Activated CD4-positive, alpha-beta T cell treated with anti-CD3 and anti-CD28 coated beads, Interleukin-2, amount 10 ng/mL, durations not matched to agents 24 days and 14 days (primary cell): ENCODE data around the gene EDARADD. TPM values are rescaled to one million over a fixed set of nuclear protein-coding genes. Genes with fewer than 3 reads are reported as not detected.
A peak's percentile ranks its signal among the peaks of the same experiment; 100 is the strongest.

ENCODE experiments used
- DNase-seq: peaks from one replicate; pipeline ENCODE4 v3.0.0; 2022
- H3K27ac Mint-ChIP-seq: one replicate; pipeline ENCODE4 v1.8.0; 2022; ENCODE audit warnings: mild to moderate bottlenecking, mixed read lengths
- H3K27me3 Mint-ChIP-seq: one replicate; pipeline ENCODE4 v1.8.0; 2022; ENCODE audit warnings: mixed read lengths
- H3K36me3 Mint-ChIP-seq: one replicate; pipeline ENCODE4 v1.8.0; 2022; ENCODE audit warnings: low read depth, mild to moderate bottlenecking, mixed read lengths
- H3K4me1 Mint-ChIP-seq: one replicate; pipeline ENCODE4 v1.8.0; 2021; ENCODE audit warnings: mixed read lengths
- H3K4me3 Mint-ChIP-seq: one replicate; pipeline ENCODE4 v1.8.0; 2022; ENCODE audit warnings: mild to moderate bottlenecking, moderate library complexity, mixed read lengths
- H3K9me3 Mint-ChIP-seq: one replicate; pipeline ENCODE4 v1.8.0; 2021; ENCODE audit warnings: mixed read lengths
- intact Hi-C: fragments of 100-400 bp; cut with micrococcal nuclease; formaldehyde crosslinking; loops from one replicate; pipeline ENCODE4 v1.15.1; 2023
- total RNA-seq: library from RNA; stranded (reverse); gene quantifications from 2 replicates; pipeline ENCODE4 v1.2.3, GENCODE V29; 2022

The EDARADD gene
- total RNA-seq, 1 donor from 2014 or later = 32.6 TPM

DNA sequence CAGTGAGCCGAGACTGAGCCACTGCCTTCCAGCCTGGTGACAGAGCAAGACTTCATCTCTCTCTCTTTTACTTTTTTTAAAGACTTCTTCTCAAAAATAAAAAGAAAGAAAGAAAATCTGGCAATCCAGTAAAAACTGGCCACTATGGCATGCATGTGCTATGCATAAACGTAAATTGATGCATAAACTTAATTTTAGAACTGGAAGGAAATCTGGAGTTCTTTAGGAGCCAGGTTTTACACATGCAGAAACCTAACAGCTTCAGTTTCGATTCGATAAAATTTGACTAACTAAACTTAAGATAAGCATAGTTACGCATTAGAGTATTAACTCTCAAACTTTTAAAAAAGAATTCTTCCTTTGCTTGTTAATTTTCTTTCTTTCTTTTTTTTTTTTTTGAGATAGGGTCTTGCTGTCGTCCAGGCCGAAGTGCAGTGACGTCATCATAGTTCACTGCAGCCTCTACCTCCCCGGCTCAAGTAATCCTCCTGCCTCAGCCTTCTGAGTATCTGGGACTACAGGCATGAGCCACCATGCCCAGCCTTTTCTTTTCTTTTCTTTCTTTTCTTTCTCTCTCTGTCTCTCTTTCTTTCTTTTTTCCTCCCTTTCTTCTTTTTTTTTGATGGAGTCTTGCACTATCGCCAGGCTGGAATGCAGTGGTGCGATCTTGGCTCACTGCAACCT lies 117.8 kb downstream of the EDARADD start:
- Mint-ChIP-seq H3K27ac (no peak overlapping the region), H3K9me3 (no peaks in the 10 kb centered on the region), H3K27me3 (peaks cover 12% of the 10 kb centered on the region), H3K36me3 (no peaks in the 10 kb centered on the region), H3K4me1 (peaks cover 22% of the 10 kb centered on the region), H3K4me3 (no peak overlapping the region)
- intact Hi-C loops = no loop called here
- DNase-seq = no peak

DNA sequence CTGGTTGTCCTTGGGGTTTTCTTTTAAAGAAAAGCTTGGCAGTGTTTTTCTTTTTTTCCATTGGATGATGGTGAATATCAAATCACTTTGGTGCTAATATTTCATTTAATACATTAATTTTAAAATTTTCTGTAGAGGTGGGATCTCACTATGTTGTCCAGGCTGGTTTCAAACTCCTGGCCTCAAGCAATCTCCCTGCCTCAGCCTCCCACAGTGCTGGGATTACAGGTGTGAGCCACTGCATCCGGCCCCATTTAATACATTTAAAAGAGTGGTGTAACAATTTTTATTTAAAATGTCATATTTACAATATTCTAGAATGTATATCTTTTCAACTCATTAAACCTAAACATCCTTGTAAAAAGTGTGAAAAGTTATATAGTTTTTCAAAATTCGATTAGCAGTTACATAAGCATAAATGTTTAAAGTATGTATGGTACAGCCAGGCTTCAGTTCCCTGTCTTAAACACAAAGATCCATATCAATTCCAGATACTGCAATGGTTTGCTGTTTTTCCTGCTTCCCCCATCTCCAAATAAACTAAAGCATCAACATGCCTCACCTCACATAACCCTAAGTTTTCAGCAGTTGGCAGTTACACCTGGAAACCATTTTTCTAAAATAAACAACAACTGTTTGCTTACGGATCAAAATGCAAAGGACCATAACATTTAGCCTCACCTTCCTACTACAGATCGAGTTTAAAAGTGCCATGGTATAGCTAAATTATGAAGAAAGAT lies 120.8 kb downstream of the EDARADD start:
- intact Hi-C loops = no loop called here
- peaks cover 22% of the 10 kb centered on the region for H3K4me1 Mint-ChIP-seq
- H3K27ac Mint-ChIP-seq = no peak overlapping the region

DNA sequence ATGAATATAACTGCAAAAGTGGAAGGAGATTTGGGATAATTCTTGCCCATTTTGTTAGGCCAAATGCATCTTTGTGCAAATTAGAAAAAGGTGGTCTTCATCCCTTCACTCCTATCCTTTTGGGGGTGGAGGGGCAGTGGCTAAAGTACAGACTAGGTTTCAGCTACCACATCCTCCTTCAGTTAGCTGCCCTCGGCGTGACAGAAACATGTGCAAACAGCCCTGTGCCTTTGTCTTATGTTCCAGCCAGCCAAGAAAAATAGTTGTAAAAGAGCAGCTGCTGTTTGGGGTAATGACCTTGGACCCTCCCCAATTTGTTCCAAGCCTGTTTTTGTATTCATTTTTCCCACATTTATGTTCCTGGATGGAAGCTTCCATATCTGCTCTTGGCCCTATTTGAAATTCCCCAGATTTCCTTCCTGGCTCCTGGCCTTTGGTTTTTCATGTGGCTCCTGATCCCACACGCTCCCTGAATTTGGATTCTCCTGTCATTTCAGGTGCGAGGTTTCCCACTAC lies 121.4 kb downstream of the EDARADD start:
- intact Hi-C loops = no loop called here
- H3K4me3 Mint-ChIP-seq = no peak overlapping the region
- no peak overlapping the region for H3K27ac Mint-ChIP-seq
- peaks cover 21% of the 10 kb centered on the region for H3K4me1 Mint-ChIP-seq
- no peaks in the 10 kb centered on the region for H3K36me3 Mint-ChIP-seq
- DNase-seq = no peak
- H3K9me3 Mint-ChIP-seq = no peaks in the 10 kb centered on the region
- peaks cover 1% of the 10 kb centered on the region for H3K27me3 Mint-ChIP-seq

More for the DNA sequence above, 120.8 kb downstream of the EDARADD start:
- no peaks in the 10 kb centered on the region for H3K36me3 Mint-ChIP-seq
- no peaks in the 10 kb centered on the region for H3K9me3 Mint-ChIP-seq
- H3K4me3 Mint-ChIP-seq = no peak overlapping the region
- peaks cover 4% of the 10 kb centered on the region for H3K27me3 Mint-ChIP-seq
- DNase-seq = no peak

DNA sequence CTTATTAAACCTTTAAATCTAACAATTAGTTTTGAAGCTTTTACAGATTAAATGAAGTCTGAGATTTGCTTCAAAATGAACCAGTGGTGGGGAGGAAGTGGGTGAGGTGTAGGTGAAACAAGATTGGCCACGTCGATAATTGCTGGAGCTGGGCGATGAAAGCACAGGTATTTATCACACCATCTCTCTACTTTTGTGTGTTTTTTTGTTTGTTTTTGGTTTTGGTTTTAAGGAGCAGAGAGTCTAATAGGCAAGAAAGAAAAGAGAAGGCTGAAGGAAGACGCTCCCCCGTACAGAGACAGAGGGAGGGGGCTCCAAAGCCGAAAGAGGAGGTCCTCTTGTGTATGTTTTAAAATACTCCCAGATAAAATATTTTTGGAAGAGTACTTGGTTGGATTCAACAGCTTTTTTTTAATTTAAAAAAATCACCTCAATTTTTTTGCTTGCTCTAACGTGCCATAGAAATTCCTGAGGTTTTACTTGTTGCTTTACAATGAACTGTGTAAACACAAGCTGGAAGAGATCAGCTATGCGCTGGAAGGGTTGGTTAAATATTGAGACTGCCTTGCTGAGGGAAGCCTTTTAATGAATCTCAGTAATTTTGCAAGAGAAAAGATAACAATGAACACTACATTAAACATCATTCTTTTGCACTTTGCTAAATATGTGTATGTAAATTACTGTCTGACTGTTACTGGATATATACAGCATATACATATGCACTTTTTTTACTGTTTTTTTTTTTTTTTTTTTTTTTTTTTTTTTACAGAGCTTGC lies 123.0 kb downstream of the EDARADD start:
- Mint-ChIP-seq H3K4me3 (peak overlapping the region; percentile 72), H3K4me1 (peaks cover 21% of the 10 kb centered on the region), H3K36me3 (peaks cover 2% of the 10 kb centered on the region), H3K27ac (peak overlapping the region; percentile 64), H3K9me3 (no peaks in the 10 kb centered on the region), H3K27me3 (no peaks in the 10 kb centered on the region)
- DNase-seq = peak; percentile 84
- intact Hi-C loops = no loop called here

DNA sequence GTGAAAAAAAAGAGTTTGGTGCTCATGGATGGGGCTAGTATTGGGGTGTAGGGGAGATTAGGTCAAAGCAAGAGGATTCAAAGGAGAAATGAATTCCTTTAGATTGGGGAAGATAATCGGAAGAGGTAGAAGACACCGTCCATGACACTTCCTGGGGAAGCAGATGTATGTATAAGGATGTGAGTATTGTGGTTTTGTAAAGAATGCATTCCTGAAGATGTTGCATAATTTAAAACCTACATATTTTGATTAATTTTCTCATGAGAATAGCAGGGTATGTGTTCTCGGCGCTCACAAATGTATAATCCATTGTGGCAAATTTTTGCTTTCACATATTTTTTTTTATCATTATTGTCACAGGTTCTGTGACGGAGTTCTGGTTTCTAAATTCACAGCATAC lies 124.2 kb downstream of the EDARADD start:
- peaks cover 2% of the 10 kb centered on the region for H3K36me3 Mint-ChIP-seq
- no peaks in the 10 kb centered on the region for H3K27me3 Mint-ChIP-seq
- no peaks in the 10 kb centered on the region for H3K9me3 Mint-ChIP-seq
- H3K4me3 Mint-ChIP-seq = no peak overlapping the region
- no peak overlapping the region for H3K27ac Mint-ChIP-seq
- no peak for DNase-seq
- intact Hi-C loops = no loop called here
- H3K4me1 Mint-ChIP-seq = peaks cover 29% of the 10 kb centered on the region

DNA sequence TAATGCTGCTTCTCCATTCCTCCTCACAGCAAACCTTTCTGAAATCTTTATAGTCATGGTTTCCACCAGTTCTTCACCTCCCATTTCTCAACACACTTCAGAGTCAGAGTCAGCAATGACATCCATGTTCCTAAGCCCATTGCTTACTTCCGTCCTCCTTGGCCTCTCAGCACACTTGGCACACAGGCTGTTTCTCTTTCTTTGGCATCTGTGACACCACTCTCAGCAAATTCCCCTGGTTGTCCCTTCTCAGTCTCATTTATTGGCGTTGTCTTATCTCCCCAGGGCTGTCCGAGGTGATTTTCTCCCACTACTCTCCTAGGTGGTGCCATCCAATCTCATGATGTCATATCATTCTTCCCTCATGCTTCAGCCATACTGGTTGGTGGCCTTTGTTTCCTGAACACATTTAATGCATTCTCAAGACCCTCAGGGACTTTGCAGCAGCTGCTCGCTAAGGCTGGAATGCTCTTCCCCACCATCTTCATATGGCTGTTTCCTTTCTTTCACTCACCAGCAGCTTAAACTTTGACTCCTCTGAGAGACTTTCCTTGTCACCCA lies 126.4 kb downstream of the EDARADD start:
- peaks cover 31% of the 10 kb centered on the region for H3K4me1 Mint-ChIP-seq
- H3K27ac Mint-ChIP-seq = no peak overlapping the region

DNA sequence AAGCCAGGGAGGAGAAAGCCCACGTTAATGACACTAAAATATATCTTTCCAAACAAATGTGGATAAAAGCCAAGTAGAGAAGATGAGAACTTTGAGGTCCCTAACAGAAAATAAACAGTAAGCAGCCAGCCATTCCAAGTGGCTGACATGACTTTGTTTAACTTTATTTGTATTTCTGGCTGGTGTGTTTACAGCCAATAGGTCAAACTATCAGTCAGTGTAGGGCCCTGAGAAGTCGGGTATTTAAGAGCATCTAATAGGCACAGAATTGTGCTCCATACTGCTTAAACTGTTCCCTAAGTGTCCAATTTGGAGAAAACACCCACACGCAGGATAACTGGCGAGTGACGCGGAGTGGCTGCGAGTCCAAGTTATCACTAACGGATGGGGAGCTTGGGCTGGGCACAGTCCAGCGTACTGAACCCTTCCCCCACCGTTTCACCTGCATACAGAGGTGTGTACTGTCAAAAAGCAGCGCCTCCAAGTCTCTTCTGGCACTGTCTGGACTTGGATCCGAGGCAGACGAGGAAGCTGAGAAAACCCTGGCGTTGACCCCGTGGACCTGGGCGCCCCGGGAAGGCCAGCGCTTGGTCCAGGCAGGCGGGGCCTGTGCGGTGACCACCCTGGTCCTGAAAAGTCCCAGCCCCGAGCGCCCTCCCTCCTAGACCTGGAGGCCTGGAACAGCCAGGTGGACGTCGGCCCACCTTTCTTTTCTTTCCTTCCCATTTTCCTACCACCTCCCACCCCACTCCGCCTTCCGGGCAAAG lies 129.0 kb downstream of the EDARADD start:
- peaks cover 21% of the 10 kb centered on the region for H3K36me3 Mint-ChIP-seq
- no peaks in the 10 kb centered on the region for H3K9me3 Mint-ChIP-seq
- H3K4me3 Mint-ChIP-seq = peak overlapping the region; percentile 93
- H3K4me1 Mint-ChIP-seq = peaks cover 24% of the 10 kb centered on the region
- H3K27me3 Mint-ChIP-seq = no peaks in the 10 kb centered on the region
- DNase-seq = peak; percentile 70
- intact Hi-C loops = loop anchor here (5.0 kb wide), 4 partner anchors 126 to 381 kb away; partner anchors contain the start of genes ERO1B, GPR137B and MTR
- peak overlapping the region; percentile 98 for H3K27ac Mint-ChIP-seq

More for the DNA sequence above, 126.4 kb downstream of the EDARADD start:
- Mint-ChIP-seq H3K27me3 (no peaks in the 10 kb centered on the region), H3K9me3 (no peaks in the 10 kb centered on the region), H3K4me3 (no peak overlapping the region), H3K36me3 (peaks cover 7% of the 10 kb centered on the region)
- intact Hi-C loops = loop anchor here (5.0 kb wide), 4 partner anchors 123 to 378 kb away; partner anchors contain the start of genes ERO1B, GPR137B and MTR
- no peak for DNase-seq

DNA sequence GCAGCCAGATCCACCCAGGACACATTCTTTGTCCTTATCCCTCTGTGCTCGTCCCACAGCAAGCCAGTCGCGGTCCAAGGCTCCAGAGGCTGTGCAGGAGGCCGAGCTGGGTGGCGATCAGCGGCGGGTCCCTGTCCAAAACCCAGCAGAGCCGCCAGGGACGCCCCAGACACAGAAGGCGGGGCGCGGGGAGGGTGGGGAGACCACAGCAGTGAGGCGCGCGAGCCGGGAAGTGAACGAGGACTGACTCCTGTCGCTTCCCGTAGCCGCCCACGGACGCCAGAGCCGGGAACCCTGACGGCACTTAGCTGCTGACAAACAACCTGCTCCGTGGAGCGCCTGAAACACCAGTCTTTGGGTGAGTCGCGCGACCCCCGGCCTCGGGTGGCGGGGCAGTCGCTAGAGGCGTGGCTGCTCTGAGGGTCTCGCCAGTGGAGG lies 129.6 kb downstream of the EDARADD start, which contains the start of gene LGALS8:
Gene LGALS8, plus strand, starts transcription at position 279 of the 438 bp plus-strand sequence. CDS start 2,089 bp downstream, outside the sequence.
- peaks cover 19% of the 10 kb centered on the region for H3K4me1 Mint-ChIP-seq
- H3K36me3 Mint-ChIP-seq = peaks cover 23% of the 10 kb centered on the region
- H3K4me3 Mint-ChIP-seq = peak within 1 kb of the TSS; percentile 93
- no peaks in the 10 kb centered on the region for H3K27me3 Mint-ChIP-seq
- intact Hi-C loops = loop anchor here (1.0 to 5.0 kb wide), 6 partner anchors 11 to 381 kb away; partner anchors contain the start of genes ERO1B, GPR137B, HEATR1 and MTR
- H3K27ac Mint-ChIP-seq = peak within 1 kb of the TSS; percentile 98
- peak; percentile 95 for DNase-seq
- H3K9me3 Mint-ChIP-seq = no peaks in the 10 kb centered on the region

DNA sequence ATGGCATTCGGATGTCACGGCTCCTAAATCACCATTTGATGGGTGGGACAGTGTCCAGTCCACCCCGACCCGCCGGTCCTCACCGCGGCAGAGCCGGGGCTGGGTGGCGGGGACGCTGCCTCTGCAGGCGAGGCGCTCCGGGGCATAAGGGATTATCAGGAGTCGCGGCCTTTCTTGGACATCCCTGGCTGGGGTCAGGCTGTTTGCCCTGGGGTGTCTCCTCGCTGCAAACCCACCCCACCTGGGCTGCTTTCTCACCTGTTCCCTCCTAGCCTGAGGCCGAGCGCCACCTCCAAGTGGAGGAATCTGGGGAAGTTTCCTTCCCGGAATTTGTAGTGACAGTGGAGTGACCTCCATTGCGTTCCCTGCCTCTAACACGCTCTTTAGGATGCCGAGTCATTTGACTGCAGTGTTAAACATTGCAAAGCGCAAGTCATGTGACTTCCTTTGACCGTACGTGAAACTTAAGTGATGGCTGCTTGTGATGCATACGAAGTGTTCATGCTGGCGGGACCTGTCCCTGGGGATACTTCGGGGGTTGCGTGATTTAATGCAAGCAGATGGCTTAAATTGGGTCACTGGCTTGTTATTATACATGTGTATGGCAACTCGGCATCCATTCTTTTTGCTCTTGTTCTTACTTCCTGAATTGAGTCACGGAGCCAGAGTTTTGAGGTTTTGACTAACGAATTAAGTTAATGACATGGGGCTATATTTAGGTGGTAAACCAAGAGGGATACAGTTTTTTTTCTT lies 130.2 kb downstream of the EDARADD start:
- H3K36me3 Mint-ChIP-seq = peaks cover 27% of the 10 kb centered on the region
- H3K27me3 Mint-ChIP-seq = no peaks in the 10 kb centered on the region
- peak overlapping the region; percentile 93 for H3K4me3 Mint-ChIP-seq
- peaks cover 19% of the 10 kb centered on the region for H3K4me1 Mint-ChIP-seq
- no peaks in the 10 kb centered on the region for H3K9me3 Mint-ChIP-seq
- H3K27ac Mint-ChIP-seq = peak overlapping the region; percentile 98
- intact Hi-C loops = loop anchor here (1.0 to 5.0 kb wide), 6 partner anchors 10 to 382 kb away; partner anchors contain the start of genes ERO1B, GPR137B, HEATR1 and MTR
- DNase-seq = peak; percentile 90

DNA sequence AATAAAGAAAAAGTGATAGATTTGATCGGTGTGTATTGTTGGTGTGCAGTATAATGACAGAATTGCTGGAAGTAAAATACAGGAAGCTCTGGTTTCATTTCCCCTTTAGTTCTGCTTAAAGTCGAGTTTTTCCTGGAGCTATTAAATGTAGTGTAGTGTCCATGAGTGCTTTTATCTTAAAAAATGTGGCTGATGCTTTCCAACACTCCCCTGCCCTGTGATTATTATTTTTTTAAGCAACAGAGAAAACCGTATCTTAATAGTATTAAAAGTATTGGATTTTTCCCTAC lies 130.8 kb downstream of the EDARADD start:
- Mint-ChIP-seq H3K4me1 (peaks cover 19% of the 10 kb centered on the region), H3K27me3 (no peaks in the 10 kb centered on the region), H3K4me3 (peak overlapping the region; percentile 93), H3K9me3 (no peaks in the 10 kb centered on the region), H3K27ac (peak overlapping the region; percentile 98), H3K36me3 (peaks cover 27% of the 10 kb centered on the region)
- DNase-seq = no peak
- intact Hi-C loops = loop anchor here (1.0 to 5.0 kb wide), 6 partner anchors 9 to 383 kb away; partner anchors contain the start of genes ERO1B, GPR137B, HEATR1 and MTR

DNA sequence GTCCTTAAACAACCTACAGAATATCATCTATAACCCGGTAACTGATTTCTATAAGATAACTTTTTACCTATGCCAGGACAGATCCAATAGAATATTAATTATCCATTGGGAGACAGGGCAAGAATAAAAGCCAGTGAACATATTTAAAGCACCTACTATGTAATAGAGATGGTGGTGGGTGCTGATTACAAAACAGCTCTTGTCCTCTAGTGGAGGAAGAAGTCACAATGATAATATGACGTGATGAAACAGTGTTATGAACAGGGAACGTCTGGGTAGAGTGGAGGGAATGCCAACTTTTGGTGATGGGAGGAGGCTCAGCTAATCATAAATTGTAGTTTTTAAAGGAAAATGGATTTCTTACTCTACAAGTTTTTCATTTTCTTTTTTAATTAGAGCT lies 132.0 kb downstream of the EDARADD start:
- H3K27me3 Mint-ChIP-seq = no peaks in the 10 kb centered on the region
- intact Hi-C loops = no loop called here
- H3K27ac Mint-ChIP-seq = no peak overlapping the region
- peak overlapping the region; percentile 28 for H3K4me3 Mint-ChIP-seq
- peaks cover 25% of the 10 kb centered on the region for H3K4me1 Mint-ChIP-seq
- H3K9me3 Mint-ChIP-seq = no peaks in the 10 kb centered on the region
- no peak for DNase-seq
- H3K36me3 Mint-ChIP-seq = peaks cover 34% of the 10 kb centered on the region

DNA sequence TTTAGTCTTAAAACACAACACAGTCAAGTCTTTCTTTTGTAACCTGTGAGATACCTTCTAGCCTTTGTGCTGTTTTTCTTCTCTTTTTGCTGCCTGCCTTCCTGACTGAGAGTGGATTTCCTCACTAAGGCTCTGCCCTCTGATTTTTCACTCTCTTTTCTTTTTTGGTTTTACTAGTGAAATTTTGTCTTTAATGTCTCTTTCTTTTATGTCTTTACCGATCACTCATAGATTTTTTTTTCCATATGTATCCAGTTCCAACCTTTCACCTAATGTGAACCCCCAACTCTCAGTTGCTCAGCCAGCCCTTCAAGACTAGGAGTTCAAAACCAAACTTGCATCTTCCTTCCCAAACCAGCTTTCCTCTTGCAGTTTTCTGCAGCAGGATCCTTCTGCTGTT lies 136.2 kb downstream of the EDARADD start:
- intact Hi-C loops = loop anchor here (5.0 kb wide), 1 partner anchor 428 kb away; no protein-coding TSS in a partner anchor
- no peaks in the 10 kb centered on the region for H3K27me3 Mint-ChIP-seq
- peaks cover 49% of the 10 kb centered on the region for H3K36me3 Mint-ChIP-seq
- H3K27ac Mint-ChIP-seq = peak overlapping the region; percentile 39
- DNase-seq = no peak
- H3K9me3 Mint-ChIP-seq = no peaks in the 10 kb centered on the region
- no peak overlapping the region for H3K4me3 Mint-ChIP-seq
- peaks cover 36% of the 10 kb centered on the region for H3K4me1 Mint-ChIP-seq
